DMS 273 treated with DMSO at 0.1 percent for 48 hours (cell line): ENCODE measurements around the gene CST4.
"Not testable (repeated sequence)": the region's sequence is repeated elsewhere in the genome, so short reads cannot be mapped to it uniquely, and the experiment has no call there.

Experiments used
- DNase-seq: peaks from one replicate; lab custom pipeline; 2025; lab: John Stamatoyannopoulos, UW

The CST4 gene

DNA sequence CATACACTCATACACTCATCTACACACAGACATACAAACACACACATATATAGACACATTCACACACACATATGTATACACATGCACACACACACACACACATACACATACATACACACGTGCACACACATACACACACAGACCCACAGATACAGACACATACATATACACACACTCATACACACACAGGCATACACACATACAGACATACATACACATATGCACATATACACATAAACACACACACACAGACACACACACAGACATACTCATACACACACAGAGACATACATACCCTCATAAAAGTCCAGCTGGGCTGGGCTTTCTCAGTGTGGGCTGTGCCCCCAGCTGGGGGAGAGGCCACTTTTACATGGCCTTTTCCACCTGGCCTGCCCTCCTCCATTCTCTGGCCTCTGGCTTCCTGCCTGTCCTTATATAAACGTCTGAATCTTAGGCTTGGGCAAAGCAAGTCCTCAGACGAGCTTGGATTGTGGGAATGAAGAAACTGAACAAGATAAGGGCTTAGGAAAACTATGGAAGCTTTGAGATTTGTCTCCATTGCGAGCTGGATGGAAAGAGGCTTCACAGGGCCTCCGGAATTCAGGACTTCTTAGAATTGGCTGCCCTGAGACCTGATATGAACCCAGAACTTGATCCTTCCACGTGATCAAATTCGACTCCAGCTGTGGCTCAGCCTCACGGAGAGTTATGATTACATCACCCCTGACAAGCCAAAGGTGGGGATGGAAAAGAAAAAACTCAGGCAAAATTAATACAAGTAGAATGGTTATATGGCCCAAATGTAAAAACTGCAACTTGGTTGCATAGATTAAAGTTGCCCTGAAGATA lies 28.6 kb downstream of the CST4 start:
- peak; percentile 36 for DNase-seq

DNA sequence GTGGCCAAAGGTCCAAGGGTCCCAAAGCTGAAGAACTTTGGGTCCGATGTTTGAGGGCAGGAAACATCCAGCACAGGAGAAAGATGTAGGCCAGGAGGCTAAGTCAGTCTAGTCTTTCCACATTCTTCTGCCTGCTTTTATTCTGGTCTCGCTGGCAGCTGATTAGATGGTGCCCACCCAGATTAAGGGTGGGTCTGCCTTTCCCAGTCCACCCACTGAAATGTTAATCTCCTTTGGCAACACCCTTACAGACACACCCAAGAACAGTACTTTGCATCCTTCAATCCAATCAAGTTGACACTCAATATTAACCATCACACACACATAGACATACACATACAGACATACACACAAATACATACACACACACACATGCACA lies 29.2 kb downstream of the CST4 start:
- not testable (repeated sequence) for DNase-seq

DNA sequence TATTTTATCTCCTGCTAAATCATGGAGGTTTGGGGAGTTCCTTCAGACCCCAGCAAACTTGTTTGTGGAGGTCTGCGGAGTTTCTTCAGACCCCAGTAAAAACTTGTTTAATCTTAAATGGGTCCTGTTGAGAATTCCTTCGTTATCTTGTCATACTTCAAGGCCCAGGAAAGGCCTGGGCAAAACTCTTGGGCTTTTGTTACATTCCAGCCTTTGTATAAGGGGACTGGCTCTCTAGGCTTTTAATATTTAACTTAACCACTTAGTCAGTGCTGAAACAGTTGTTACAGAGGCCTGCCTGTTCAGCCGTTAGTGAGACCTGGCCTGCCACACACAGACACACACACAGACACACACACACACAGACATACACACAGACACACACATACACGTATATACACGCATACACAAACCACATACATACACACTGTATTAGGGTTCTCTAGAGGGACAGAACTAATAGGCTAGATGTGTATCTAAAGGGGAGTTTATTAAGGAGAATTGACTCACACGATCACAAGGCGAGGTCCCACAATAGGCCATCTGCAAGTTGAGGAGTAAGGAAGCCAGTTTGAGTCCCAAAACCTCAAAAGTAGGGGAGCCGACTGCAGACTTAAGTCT lies 29.7 kb downstream of the CST4 start:
- no peak for DNase-seq

DNA sequence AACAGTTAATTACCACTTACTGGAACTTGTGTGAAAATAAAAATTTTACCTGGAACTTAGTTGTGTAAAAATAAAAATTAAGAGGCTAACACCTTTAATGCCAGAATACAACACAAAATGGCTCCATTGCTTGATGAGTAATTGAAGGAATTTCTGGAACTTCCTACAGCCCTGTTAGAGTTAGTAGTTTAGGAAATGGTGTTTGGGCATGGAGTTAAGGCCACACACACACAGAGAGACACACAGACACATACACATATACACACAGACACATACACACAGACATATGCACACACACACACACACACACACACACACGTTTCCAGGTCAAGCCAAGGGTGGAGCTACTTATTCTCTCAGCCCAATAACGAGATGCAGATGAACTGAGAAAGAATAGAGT lies 30.5 kb downstream of the CST4 start:
- no peak for DNase-seq

DNA sequence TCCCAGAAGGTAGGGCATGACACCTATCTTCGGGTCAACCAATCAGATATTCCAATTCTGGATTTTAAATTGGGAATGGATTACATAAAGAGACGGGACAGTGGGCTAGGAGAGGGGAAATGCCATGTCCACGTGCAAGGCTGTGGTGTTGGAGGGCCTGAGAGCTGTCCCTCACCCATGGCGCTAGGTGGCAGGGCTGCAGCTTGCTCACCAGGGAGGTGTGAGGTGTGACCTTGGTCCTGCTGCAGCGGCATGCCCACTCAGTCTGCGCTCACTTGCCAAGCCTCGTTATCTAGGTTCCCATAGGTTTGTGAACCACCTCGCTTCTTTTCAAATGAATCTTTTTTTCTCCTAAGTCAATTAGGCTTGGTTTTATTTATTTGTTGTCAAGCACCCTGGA lies 31.6 kb downstream of the CST4 start:
- DNase-seq, result no peak

DNA sequence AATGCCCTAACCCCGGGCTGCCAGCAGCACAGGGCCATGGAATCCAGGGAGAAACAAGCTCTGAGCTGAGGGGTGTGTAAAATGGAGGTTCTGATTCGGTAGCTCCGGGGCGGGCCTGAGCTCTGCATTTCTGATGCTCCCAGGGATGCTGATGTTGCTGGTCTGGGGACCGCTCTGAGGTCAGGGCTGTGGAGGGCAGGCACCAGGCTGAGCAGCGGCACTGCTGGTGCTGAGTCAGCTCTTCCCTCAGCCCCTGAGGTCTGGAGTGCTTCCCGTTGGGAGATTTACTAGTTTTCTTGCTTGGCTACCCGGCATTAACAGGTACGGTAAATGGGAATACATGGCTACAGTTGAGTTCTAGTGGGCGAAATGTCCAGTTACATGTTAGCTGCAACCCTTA lies 32.5 kb downstream of the CST4 start:
- no peak for DNase-seq

DNA sequence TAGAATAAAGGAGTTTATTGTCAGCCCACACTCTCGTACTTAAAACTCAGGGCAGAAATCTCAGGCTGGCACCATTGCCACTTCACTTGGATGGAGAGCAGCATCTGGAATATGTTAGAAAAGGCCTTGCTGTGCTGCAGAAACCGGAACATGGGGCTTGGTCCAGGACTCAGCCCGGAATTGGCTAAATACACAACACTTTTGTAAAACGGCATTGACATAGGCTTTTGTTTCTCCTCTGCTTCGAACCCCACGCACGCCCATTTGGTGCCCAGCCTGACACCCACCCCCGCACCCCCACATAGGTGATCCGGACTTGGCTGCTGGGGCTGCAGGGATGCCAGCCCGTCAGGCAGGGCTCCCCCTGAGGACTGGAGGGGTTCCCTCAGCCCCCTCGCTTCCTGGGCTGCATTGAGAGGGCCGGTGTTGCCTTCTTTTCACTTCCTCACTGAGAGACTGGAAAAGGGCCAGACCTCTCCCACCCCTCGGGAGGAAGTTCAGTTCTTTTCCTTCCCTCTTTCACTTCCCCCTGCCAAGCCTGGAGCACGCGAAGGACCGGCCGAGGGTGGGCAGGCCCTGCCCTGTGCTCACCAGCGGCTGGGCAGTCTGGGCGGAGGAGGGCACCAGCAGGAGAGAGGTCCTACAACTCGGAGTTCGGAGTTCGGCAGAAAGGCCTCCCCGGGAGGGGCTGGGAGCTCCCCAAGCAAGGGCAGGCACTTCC lies 33.2 kb downstream of the CST4 start:
- no peak for DNase-seq

DNA sequence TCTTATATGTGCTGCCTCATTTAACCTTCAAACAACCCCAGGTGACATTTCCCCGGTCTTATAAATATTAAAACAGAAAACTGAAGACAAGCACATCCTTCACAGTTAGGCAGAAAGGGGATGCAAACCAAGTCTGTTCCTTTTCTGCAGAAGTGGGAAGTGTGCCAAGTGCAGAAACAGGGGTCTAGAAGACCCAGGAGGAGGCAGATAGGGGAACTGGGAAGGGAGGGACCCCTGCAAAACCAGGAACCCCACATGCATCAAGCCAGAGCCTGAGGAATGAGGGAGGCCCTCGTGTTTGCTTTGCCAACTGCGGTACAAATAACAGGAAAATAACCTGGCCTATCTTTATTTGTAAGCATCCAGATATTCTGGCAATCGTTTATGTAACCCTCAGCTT lies 34.1 kb downstream of the CST4 start:
- DNase-seq, result no peak

DNA sequence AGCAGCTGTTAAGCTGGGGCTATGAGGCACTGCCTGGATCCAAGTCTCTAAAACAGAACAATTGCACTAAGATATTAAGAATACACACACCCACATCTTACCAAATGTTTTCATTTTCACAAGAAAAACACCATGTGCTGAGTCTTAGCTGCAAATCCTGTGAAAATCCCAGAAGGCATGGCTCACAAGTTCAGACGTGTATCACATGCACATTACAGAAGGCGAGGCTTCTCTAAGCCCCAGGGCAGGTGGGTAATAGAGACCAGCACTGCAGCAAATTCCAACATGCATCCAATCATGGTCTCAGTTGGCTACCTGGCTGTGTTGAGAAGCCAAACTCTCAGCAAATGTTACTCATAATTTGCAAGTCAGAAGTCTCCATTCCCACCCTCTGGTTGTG lies 34.8 kb downstream of the CST4 start:
- DNase-seq, result no peak

DNA sequence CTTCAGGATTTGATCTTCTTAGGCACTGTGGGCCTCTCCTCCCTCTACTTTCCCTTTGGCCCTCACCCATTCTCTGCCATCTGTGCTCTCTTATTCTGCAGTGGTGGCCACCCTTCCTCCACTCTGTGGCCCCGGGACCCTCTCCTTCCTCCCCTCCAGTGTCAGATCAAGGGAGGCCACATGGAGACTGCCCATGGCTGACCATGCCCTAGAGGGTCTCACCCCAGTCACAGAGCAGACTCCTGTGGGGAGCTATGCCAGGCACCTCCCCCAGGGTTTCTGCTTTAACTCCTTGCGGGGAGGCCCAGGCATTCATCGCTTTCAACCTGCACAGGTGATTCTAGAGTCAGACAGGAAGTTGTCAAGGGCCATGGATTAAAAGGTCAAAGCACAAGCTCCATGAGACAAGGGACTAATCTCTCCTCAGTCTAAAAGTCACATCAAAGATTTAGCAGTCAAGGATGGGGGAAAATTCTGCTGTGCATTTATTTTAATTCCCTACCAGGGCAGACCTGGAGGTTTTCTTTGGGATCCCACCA lies 35.4 kb downstream of the CST4 start:
- no peak for DNase-seq

DNA sequence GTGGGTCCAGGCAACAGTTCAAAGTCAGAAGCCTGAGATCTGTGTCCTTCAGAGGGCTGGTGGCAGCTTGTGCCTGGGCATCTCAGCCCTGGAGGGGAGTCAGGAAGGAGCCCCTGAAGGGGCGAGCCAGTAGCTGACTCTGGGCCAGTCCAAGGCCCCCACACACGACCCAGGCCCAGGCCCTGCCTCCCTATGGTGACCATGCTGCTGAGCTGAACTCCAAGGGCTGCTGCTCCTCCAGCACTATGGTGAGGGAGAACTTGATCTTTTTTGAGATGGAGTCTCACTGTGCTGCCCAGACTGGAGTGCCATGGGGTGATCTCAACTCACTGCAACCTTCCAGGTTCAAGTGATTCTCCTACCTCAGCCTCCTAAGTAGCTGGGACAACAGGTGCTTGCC lies 35.9 kb downstream of the CST4 start:
- DNase-seq, result no peak

DNA sequence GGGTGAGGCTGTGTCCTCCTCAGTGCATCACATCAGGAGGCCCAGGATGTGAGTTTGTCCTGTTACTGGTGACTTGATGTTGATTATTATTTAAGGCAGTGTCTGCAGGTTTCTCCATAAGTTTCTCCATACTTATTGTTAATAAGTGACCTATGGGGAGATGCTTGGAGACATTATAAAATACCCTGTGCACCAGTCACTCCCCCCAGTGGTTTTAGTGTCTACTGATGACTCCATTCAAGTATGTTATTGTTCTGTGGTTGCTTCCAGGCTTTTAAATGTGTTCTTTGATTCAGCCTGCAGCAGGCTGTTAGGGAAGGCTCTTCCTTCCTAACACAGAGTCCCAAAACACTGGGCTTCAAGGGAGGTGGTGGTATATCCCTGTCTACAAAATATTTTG lies 36.5 kb downstream of the CST4 start:
- no peak for DNase-seq

DNA sequence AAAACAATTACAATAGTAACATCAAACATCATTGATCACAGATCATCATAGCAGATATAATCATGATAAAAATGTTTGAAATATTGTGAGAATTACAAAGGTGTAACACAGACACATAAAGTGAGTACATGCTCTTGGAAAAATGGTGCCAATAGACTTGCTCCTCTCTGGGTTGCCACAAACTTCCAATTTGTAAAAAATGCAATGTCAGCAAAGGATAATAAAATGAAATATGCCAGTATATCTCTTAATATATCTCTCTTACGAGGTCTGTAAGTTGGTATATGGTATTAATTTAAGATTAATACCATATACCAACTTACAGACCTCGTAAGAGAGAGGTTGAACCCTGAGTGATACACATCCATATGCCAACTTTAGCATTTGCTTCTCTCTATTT lies 37.7 kb downstream of the CST4 start:
- DNase-seq, result no peak

DNA sequence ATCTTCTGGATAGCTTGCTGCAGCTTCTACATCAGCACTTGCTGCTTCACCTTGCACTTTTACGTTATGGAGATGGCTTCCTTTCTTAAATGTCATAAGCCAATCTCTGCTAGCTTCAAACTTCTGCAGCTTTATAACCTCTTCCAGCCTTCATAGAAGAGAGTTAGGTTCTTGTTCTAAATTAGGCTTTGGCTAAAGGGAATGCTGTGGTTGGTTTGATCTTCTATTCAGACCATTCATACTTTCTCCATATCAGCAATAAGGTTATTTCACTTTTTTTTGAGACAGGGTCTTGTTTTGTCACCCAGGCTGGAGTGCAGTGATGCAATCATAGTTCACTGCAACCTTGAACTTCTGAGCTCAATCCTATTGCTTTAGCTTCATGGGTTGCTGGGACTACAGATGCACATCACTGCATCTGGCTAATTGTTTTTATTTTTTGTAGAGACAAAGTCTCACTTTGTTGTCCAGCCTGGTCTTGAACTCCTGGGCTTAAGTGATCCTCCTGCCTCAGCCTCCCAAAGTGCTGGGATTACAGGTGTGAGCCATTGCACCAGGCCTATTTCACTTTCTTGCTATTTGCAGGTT lies 38.9 kb downstream of the CST4 start:
- no peak for DNase-seq

DNA sequence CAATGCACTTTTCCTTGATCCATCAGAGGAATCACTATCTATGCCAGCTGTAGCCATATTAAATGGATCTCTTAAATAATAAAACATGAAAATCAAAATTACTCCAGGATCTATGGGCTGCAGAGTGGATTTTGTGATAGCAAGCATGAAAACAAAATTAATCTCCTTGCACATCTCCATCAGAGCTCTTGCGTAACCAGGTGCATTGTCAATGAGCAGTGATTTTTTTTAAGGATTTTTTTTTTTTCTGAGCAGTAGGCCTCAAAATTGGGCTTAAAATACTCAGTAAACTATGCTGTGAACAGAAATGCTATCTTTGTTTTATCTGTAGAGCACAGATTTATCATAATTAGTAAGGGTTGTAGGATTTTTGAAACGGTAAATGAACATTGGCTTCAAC lies 39.6 kb downstream of the CST4 start:
- DNase-seq, result no peak

DNA sequence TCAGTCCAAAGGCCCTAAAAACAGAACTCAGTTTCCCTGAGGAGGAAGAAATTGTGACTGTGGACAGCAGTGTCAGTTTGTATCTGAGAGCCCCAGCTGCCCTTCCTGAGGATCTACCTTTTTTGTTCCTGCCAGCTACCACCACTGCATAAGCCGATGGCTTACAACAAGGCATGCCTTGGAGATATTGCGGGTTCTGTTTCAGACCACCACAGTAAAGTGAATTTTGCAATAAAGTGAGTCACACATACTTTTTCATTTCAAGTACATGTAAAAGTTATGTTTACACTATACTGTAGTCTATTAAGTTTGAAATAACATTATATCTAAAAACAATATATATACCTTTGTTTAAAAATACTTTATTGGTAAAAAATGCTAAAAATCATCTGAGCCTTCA lies 41.5 kb downstream of the CST4 start:
- DNase-seq, result no peak

DNA sequence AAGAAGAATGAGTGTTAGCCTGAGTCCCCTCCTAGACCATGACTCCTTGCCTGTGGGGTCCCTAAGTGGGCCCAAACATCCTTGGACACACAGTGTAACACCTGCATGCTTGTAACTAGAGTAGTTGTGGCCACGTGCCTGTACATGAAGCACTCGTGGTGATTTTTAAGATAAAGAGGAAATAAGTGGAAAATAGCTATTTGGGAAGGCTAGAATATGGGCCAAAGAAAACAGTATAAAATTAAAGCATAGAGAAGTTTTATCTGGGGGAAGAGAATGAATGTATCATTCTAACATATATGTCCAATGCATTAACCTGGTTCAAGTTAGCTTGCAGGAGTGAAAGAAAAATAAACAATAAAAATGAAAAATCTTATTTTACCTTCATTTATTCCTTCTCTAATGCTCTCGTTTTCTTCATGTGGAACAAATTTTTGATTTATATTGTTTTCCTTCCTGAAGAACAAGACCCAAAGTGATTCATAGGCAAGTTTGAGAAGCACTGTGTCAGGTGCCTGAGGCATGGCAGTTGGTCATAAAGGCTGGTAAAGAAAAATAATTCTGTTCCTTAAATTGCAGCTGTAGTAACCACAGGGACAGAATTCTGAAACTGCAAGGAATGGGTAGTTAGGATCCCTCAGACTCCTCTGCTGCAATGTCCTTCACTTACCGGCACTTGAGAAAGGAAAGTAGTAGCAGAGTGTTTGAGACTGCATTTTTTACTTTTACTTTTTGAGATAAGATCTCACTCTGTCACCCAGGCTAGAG lies 42.5 kb downstream of the CST4 start:
- DNase-seq, result no peak

DNA sequence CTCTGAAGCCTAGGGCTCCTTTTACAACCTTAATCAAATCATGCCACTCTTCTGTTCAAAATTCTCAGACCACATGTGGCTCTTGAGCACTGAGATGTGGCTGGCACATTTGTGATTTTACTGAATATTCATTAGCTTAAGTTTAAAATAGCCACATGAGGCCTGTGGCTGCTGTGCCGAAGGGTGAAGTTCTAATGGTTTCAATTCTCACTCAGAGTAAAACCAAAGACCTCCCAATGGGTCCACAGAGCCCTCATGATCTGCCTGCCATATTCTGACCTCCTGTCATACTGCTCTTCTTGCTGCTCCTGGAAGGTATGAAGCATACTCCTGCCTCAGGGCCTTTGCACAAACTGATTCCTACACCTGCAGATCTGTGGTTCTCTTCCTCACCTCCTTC lies 43.3 kb downstream of the CST4 start:
- DNase-seq, result no peak

DNA sequence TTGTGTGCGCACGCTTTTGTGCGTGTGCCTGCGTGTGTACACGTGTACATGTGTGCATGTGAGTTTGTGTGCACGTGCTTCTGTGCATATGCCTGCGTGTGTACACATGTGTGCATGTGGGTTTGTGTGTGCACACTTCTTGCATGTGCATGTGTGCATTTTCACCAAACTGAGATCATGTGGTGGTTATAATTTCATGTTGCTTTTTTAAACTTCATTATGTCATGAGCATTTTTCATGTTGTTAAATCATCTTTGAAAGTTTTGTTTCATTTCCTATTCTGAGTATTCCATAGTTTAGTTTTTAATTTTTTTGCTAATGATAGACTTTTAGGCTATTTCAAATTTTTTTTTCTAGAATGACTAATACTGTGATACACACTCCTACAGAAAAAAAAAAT lies 44.7 kb downstream of the CST4 start:
- no peak for DNase-seq

DNA sequence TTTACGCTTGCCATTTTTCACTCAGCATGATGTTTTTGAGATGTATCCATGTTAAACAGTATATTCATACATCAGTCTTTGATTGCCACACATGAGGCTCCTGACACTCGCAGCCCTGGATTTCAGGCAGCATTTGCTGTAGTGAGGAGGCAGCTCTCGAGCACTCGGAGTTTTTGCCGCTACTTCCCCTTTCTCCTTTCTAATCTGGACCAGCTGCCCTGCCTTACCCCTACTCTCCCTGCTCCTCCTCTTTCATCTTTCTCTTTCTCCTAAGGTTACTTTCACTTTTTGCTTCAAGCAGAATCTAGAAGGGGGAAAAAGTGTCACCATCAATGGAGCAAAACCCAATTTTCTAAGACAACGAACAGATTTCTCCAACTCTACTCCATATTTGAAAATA lies 45.2 kb downstream of the CST4 start:
- DNase-seq, result no peak

DNA sequence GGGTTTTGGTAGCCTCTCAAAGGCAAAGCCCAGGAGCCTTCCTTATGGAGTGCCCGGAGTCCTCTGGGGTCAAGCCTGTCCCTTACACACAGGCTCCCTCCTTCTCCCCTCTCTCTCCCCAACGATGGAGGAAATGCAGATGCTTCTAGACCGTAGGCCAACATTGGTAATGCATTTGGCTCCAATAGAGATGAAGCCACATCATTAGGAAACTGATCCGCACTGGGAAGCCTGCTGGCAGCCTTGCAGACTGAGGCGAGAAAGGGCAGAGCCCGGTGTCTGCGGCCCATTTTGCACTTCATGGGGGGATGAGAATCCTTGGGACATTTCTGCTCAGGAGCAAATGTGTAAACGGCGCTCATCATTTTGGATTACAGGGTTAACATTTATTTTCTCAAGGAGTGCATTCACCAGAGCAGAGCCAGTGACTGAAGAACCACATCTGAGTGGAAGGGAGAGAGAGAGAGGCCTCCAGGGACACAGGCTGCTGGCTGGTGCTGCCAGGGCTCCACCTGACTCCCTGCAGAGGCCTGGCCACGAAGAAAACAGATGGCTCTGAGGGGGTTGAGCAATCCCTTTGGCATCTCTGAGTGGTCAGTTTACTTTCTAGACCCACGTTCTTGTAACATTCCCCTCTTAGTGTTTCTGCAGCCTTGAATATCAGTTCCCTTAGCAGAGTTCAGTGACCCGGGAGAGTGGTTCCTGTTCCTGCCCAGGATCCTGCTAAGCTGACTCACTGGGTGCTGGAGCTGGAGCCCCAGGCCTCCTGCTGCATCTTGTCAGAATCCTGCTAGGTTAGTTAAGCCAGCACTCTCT lies 46.7 kb downstream of the CST4 start:
- DNase-seq, result peak; percentile 59
